ENCODE data around the gene DMBX1. TPM values are rescaled to one million over a fixed set of nuclear protein-coding genes. Genes with fewer than 3 reads are reported as not detected.

Gene DMBX1
- polyA plus RNA-seq, 1 of the 3 experiments (the other 2 are of a cell fraction) = not detected

DNA sequence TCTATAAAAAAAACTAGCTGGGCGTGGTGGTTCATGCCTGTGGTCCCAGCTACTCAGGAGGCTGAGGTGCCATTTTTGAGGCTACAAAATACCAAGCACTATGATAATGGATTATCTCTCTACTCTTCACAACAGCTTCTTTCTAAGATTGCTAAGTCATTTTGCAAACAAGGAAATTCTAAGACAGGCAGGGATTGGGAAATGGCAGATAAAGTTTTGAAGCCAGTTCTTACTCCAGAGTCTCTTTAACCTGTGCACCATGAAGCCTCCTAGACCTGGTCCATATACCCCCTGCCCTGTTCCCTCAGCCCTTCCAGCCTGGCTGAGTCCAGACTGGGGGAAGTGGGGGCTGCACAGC lies 39.5 kb upstream of the DMBX1 start:
- H3K4me3 ChIP-seq (ENCODE audit: low read depth in 2 of 2, low read length in 1 of 2) = no peak overlapping the region
- no peaks in the 10 kb centered on the region for H3K36me3 ChIP-seq (replicated peaks in 1 of 2; ENCODE audit: control insufficient read depth in 1 of 2, insufficient read depth in 2 of 2, low read length in 1 of 2)
- no peak overlapping the region for H3K27ac ChIP-seq (ENCODE audit: low read depth in 2 of 2, low read length in 1 of 2)
- no peaks in the 10 kb centered on the region for H3K79me2 ChIP-seq (ENCODE audit: insufficient read depth)
- no peak overlapping the region for H3K4me2 ChIP-seq
- no peak overlapping the region for H2AFZ ChIP-seq (ENCODE audit: low read depth)
- no peaks in the 10 kb centered on the region for H3K9me2 ChIP-seq
- ChIA-PET POLR2A (no interaction called here), CTCF (interaction anchor here (0.9 to 11.5 kb wide), 10 partner anchors 8 to 274 kb away, joined by 3 to 496 read pairs (median 6); a partner anchor contains a TSS)
- TF ChIP-seq CTCF (IDR thresholded peaks at IDR 0.05) (no peak), CHD2 (IDR thresholded peaks at IDR 0.05; ENCODE audit: low read length, partially characterized antibody) (no peak), RXRA (IDR thresholded peaks at IDR 0.05; ENCODE audit: borderline replicate concordance, low read depth) (no peak), PBX3 (IDR thresholded peaks at IDR 0.05) (no peak), USF2 (IDR thresholded peaks at IDR 0.05; ENCODE audit: borderline replicate concordance, low read depth, low read length) (no peak), RCOR1 (IDR thresholded peaks at IDR 0.05; ENCODE audit: low read length) (no peak)
- H3F3A ChIP-seq (replicated peaks; ENCODE audit: insufficient read depth) = no peaks in the 10 kb centered on the region
- H3K9ac ChIP-seq = no peak overlapping the region
- whole genome bisulfite sequencing (ENCODE audit: low lambda C conversion rate) = 79% methylated on average over 1 of the region's 1 CpG
- peaks cover 0 to 10% of the 10 kb centered on the region in 2 experiments; a peak in 1 of 4 replicates for H3K4me1 ChIP-seq (ENCODE audit: control insufficient read depth in 1 of 2, insufficient read depth in 2 of 2, low read depth in 1 of 2, low read length in 1 of 2)
- H3K9me3 ChIP-seq = no peaks in the 10 kb centered on the region
- peaks cover 17% of the 10 kb centered on the region; the same call in 1 of the 2 replicates for H3K27me3 ChIP-seq (ENCODE audit: insufficient read depth)
- DNase-seq = no peak
- no peaks in the 10 kb centered on the region for H4K20me1 ChIP-seq (ENCODE audit: insufficient read depth)

DNA sequence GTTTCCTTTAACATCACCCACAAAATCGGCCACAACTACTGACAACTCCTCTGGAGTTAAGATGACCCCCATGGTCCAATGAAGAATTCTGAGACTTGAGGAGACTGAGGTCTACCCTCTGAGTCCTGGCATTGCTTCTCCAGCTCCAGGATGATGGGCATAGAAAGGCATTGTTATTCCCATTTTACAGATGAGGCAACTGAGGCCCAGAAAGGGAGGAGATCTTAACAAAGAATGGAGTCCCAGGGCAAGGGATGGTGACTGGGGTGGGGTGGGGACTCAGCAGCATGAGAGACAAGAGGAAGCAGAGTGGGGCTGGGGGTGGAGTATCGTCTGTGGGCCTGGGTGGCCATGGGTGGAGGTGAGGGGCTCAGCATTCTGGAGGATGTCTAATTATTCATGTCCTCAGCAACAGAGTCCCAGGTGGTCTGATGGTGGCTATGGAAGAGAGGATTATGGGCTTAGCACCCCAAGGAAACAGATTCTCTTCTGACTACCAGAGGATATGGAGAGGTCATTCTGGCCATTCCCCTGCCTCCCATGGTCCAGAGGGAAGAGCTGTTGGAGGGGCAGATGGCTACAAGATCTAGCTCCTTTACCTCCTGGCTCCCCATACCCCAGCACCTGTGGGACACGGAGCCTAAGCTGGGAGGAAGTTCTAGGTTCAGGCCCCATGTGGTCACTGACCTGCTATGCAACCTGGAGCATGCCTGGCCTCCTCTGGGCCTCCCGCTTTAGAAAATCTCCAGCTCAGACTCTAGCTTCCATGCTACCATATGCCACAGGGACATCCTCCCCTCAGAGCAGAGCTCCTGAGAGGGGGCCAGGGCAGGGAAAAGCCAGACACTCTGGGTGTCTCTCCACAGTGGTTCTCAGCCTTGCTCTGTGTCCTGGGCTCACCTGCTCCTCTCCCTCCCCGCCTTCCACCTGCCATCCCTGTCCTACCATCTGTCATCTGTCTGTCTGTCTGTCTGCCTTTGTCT lies 37.4 kb upstream of the DMBX1 start:
- POLR2A ChIA-PET = no interaction called here
- no peaks in the 10 kb centered on the region for H3F3A ChIP-seq (replicated peaks; ENCODE audit: insufficient read depth)
- no peaks in the 10 kb centered on the region for H3K9me2 ChIP-seq
- peaks cover 0 to 10% of the 10 kb centered on the region in 2 experiments; a peak in 1 of 4 replicates for H3K4me1 ChIP-seq (ENCODE audit: control insufficient read depth in 1 of 2, insufficient read depth in 2 of 2, low read depth in 1 of 2, low read length in 1 of 2)
- 68% methylated on average over 5 of the region's 5 CpGs for WGBS (ENCODE audit: low lambda C conversion rate)
- H3K27ac ChIP-seq (ENCODE audit: low read depth in 2 of 2, low read length in 1 of 2) = no peak overlapping the region
- CTCF ChIA-PET = interaction anchor here (0.9 to 11.5 kb wide), 7 partner anchors 10 to 82 kb away, joined by 3 to 496 read pairs (median 7); a partner anchor contains a TSS
- H3K9ac ChIP-seq = no peak overlapping the region
- H2AFZ ChIP-seq (ENCODE audit: low read depth) = no peak overlapping the region
- H3K4me2 ChIP-seq = no peak overlapping the region
- no peaks in the 10 kb centered on the region for H3K79me2 ChIP-seq (ENCODE audit: insufficient read depth)
- H3K27me3 ChIP-seq (ENCODE audit: insufficient read depth) = peaks cover 16% of the 10 kb centered on the region; the same call in 1 of the 2 replicates
- H3K4me3 ChIP-seq (ENCODE audit: low read depth in 2 of 2, low read length in 1 of 2) = no peak overlapping the region
- H3K36me3 ChIP-seq (replicated peaks in 1 of 2; ENCODE audit: control insufficient read depth in 1 of 2, insufficient read depth in 2 of 2, low read length in 1 of 2) = no peaks in the 10 kb centered on the region
- no peaks in the 10 kb centered on the region for H3K9me3 ChIP-seq
- no peak for DNase-seq
- H4K20me1 ChIP-seq (ENCODE audit: insufficient read depth) = no peaks in the 10 kb centered on the region
- TF ChIP-seq RAD21 (IDR thresholded peaks at IDR 0.05; ENCODE audit: low read length) (no peak), TAF1 (IDR thresholded peaks at IDR 0.05; ENCODE audit: borderline replicate concordance, low read depth, low read length) (no peak), SIN3A (IDR thresholded peaks at IDR 0.05; ENCODE audit: borderline replicate concordance, low read depth, low read length) (no peak), FOXM1 (IDR thresholded peaks at IDR 0.05; ENCODE audit: low read depth) (no peak), CTCF (IDR thresholded peaks at IDR 0.05) (no peak), GABPA (IDR thresholded peaks at IDR 0.05; ENCODE audit: low read depth) (no peak), PBX3 (IDR thresholded peaks at IDR 0.05) (no peak), ZBTB33 (IDR thresholded peaks at IDR 0.05; ENCODE audit: borderline replicate concordance, low read depth) (no peak), FOSL2 (IDR thresholded peaks at IDR 0.05; ENCODE audit: borderline replicate concordance, low read depth) (no peak), TEAD4 (IDR thresholded peaks at IDR 0.05; ENCODE audit: borderline replicate concordance, insufficient read depth) (no peak)
